Fibroblast of the aortic adventitia (primary cell): Measurements from ENCODE around the gene NLRC5. TPM values are rescaled to one million over a fixed set of nuclear protein-coding genes. Genes with fewer than 3 reads are reported as not detected.

Experiments
- DNase-seq: peaks from one replicate; pipeline ENCODE4 v3.0.0-alpha.2; 2010; ENCODE audit warnings: low read depth
- H3K4me3 ChIP-seq: 2 replicates; pipeline ENCODE4 v1.5.1; 2011; ENCODE audit warnings: low read depth, mild to moderate bottlenecking, control low read depth, low read length, moderate library complexity
- CTCF ChIP-seq: IDR thresholded peaks from 2 replicates; pipeline ENCODE4 v1.5.1; 2011; ENCODE audit warnings: mild to moderate bottlenecking, low read length, control low read depth, inconsistent platforms; ENCODE audit not compliant: insufficient read depth
- total RNA-seq: library from RNA; depleted of rRNA; stranded (reverse); fragments of >200 nt; gene quantifications from 2 replicates; pipeline ENCODE4 v1.2.3, GENCODE V29; 2012; ENCODE audit warnings: low replicate concordance

NLRC5 gene
- total RNA-seq, 1 donor, result 31.0 TPM

GRCh38 chr16:57024894-57025680, 35.7 kb downstream of the NLRC5 start:
- no peak for TF ChIP-seq CTCF
- no peak for DNase-seq
- H3K4me3 ChIP-seq, result no peak overlapping the region

- no peak for DNase-seq
- TF ChIP-seq CTCF, result no peak
- no peak overlapping the region for H3K4me3 ChIP-seq
Observed at GRCh38 chr16:57025941-57026777, 36.8 kb downstream of the NLRC5 start.

- H3K4me3 ChIP-seq, result no peak overlapping the region
- TF ChIP-seq CTCF, result no peak
- DNase-seq, result no peak
Observed at GRCh38 chr16:57026778-57027062, 37.4 kb downstream of the NLRC5 start.

DNA sequence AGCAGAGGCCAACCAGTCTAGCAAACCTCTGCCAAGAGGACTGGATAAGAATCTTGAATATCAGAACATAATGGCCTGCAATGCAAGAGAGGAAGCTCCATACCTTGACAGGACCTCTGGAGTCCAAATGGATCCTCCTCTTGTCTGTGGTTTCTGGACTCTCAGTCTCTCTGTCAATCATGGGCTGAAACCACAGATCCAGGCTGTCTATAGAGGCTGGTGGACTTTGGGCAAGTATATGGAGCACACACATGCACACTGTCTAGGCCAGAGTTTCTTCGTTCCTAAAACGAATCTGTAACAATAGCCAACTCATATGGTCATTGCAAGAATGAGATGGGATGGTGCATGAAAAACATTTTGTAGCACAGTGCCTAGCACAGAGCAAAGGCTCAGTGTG, 37.7 kb downstream of the NLRC5 start:
- DNase-seq, result no peak
- H3K4me3 ChIP-seq, result no peak overlapping the region
- no peak for TF ChIP-seq CTCF

GRCh38 chr16:57028086-57028485, 38.7 kb downstream of the NLRC5 start:
- H3K4me3 ChIP-seq, result no peak overlapping the region
- DNase-seq, result no peak
- TF ChIP-seq CTCF, result no peak

DNA sequence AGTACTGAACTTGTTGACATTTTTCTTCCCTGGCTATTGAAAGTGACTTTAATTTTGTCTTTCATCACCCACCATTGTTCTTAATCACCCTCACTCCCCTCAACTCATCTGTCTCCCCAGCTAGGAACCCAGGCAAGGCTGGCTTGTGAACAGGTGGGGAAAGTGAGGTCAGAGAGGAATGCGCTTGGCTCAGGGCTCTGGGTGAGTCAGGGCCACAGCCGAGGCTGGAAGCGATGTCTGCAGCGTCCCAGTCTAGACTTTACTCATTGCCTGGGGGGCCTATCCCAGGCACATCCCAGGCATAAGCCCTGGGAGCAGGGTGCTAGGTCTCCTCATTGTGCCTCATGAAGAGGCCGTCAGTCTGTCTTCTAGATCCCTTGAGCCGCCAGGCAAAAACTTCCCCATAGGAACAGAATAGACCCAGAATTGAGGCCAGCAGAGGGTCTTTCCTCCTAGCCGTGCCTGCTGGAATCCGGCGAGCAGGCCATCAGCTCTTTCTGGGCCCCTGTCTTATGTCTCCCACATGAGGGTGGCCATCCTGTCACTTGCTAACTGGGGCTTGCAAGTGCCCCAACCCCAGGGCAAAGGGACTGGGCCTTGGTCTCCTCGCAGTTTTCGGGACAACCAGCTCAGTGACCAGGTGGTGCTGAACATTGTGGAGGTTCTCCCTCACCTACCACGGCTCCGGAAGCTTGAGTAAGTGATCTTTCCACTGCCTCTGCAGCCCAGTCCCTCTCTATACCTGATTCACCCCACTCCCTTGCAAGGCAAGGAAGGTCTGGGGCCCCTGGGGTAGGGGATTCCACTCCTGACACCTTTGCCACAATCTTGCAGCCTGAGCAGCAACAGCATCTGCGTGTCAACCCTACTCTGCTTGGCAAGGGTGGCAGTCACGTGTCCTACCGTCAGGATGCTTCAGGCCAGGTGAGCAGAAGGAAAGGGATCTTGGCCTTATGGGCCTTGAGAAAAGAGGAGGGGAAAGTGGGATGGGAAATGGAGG, 40.1 kb downstream of the NLRC5 start:
- H3K4me3 ChIP-seq, result no peak overlapping the region
- no peak for TF ChIP-seq CTCF
- peak; percentile 31 for DNase-seq
